Measurements from ENCODE around the gene RREB1.

Gene RREB1

DNA sequence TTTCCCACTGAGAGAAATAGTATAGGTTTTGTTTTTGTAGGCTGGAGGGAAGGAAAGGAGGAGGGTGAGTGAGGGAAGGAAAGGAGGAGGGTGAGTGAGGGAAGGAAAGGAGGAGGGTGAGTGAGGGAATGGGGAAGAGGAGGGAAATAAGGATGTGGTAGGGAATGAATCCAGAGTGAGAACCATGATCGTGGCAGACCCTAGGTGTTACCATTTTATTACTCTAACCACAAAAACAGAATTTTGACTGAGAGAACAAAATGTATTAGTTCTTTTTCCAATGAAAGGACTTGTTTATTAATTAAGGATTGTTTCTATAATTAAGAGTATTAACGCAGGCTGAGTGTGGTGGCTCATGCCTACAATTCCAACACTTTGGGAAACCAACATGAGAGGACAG, 188.8 kb downstream of the RREB1 start:
- H3K79me2 ChIP-seq (ENCODE audit: insufficient read depth, low read length): peaks cover 16% of the 10 kb centered on the region
- no peak overlapping the region for H2AFZ ChIP-seq (ENCODE audit: low read depth, low read length, severe bottlenecking)
- H3K27ac ChIP-seq (ENCODE audit: low read depth, low read length): no peak overlapping the region
- H3K4me3 ChIP-seq (ENCODE audit: insufficient read depth, low read length, poor library complexity, severe bottlenecking): no peak overlapping the region
- TF ChIP-seq CTCF (IDR thresholded peaks at IDR 0.05; ENCODE audit: insufficient read depth, low read length, poor library complexity, severe bottlenecking) (no peak), EZH2phosphoT487 (conservative IDR thresholded peaks at IDR 0.05; ENCODE audit: low read length) (no peak)
- H4K20me1 ChIP-seq (ENCODE audit: low read depth, low read length): peaks cover 7% of the 10 kb centered on the region; the same call in 1 of the 2 replicates
- H3K9me3 ChIP-seq (ENCODE audit: insufficient read depth, low read length): no peaks in the 10 kb centered on the region
- no peak overlapping the region for H3K4me2 ChIP-seq (ENCODE audit: low read depth, low read length, poor library complexity, severe bottlenecking)
- no peak overlapping the region for H3K9ac ChIP-seq (ENCODE audit: low read length)
- no peaks in the 10 kb centered on the region for H3K9me2 ChIP-seq (replicated peaks; ENCODE audit: insufficient read depth, low read length)
- no peaks in the 10 kb centered on the region for H3K27me3 ChIP-seq (ENCODE audit: low read length)
- 0 out of 2 replicates have a peak, but pooled peaks cover 6% of the 10 kb centered on the region for H3F3A ChIP-seq (ENCODE audit: insufficient read depth)
- H3K36me3 ChIP-seq (ENCODE audit: low read length): peaks cover 77% of the 10 kb centered on the region

DNA sequence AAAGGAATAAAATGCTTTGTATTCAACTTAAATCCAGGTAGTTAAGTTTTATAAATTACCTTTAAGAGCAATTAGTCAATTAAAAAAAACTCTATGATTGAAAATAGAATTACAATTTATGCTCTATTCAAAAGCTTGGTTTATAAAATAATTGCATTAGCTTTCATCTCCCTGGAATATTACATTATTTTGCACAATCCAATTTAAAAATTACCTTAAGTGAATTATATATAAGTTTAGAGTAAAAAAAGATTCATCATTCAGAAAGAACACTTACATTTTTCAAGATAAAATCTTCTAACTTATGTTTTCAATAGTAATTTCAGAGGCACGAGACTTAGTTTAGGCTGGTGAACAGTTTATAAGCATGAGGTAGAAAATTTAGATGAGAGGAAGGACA, 190.4 kb downstream of the RREB1 start:
- Histone ChIP-seq H3K79me2 (ENCODE audit: insufficient read depth, low read length) (peaks cover 16% of the 10 kb centered on the region), H4K20me1 (ENCODE audit: low read depth, low read length) (peaks cover 7% of the 10 kb centered on the region; the same call in 1 of the 2 replicates), H3K27ac (ENCODE audit: low read depth, low read length) (no peak overlapping the region), H3K4me3 (ENCODE audit: insufficient read depth, low read length, poor library complexity, severe bottlenecking) (no peak overlapping the region), H3K36me3 (ENCODE audit: low read length) (peaks cover 76% of the 10 kb centered on the region), H3K27me3 (ENCODE audit: low read length) (no peaks in the 10 kb centered on the region), H2AFZ (ENCODE audit: low read depth, low read length, severe bottlenecking) (no peak overlapping the region), H3K9me2 (replicated peaks; ENCODE audit: insufficient read depth, low read length) (no peaks in the 10 kb centered on the region), H3K9ac (ENCODE audit: low read length) (no peak overlapping the region), H3F3A (ENCODE audit: insufficient read depth) (0 out of 2 replicates have a peak, but pooled peaks cover 6% of the 10 kb centered on the region), H3K9me3 (ENCODE audit: insufficient read depth, low read length) (no peaks in the 10 kb centered on the region), H3K4me2 (ENCODE audit: low read depth, low read length, poor library complexity, severe bottlenecking) (no peak overlapping the region)
- no peak for TF ChIP-seq EZH2phosphoT487 (conservative IDR thresholded peaks at IDR 0.05; ENCODE audit: low read length)
- TF ChIP-seq CTCF (IDR thresholded peaks at IDR 0.05; ENCODE audit: insufficient read depth, low read length, poor library complexity, severe bottlenecking): no peak

- H3K79me2 ChIP-seq (ENCODE audit: insufficient read depth, low read length): peaks cover 29% of the 10 kb centered on the region
- H3K4me3 ChIP-seq (ENCODE audit: insufficient read depth, low read length, poor library complexity, severe bottlenecking): no peak overlapping the region
- H3K9ac ChIP-seq (ENCODE audit: low read length): no peak overlapping the region
- no peak overlapping the region for H2AFZ ChIP-seq (ENCODE audit: low read depth, low read length, severe bottlenecking)
- H3K9me3 ChIP-seq (ENCODE audit: insufficient read depth, low read length): no peaks in the 10 kb centered on the region
- no peaks in the 10 kb centered on the region for H3F3A ChIP-seq (ENCODE audit: insufficient read depth)
- TF ChIP-seq CTCF (IDR thresholded peaks at IDR 0.05; ENCODE audit: insufficient read depth, low read length, poor library complexity, severe bottlenecking): no peak
- no peak for TF ChIP-seq EZH2phosphoT487 (conservative IDR thresholded peaks at IDR 0.05; ENCODE audit: low read length)
- no peaks in the 10 kb centered on the region for H3K27me3 ChIP-seq (ENCODE audit: low read length)
- peaks cover 23% of the 10 kb centered on the region for H4K20me1 ChIP-seq (ENCODE audit: low read depth, low read length)
- H3K9me2 ChIP-seq (replicated peaks; ENCODE audit: insufficient read depth, low read length): no peaks in the 10 kb centered on the region
- H3K27ac ChIP-seq (ENCODE audit: low read depth, low read length): no peak overlapping the region
- no peak overlapping the region for H3K4me2 ChIP-seq (ENCODE audit: low read depth, low read length, poor library complexity, severe bottlenecking)
- peaks cover 76% of the 10 kb centered on the region for H3K36me3 ChIP-seq (ENCODE audit: low read length)
Measured at GRCh38 chr6:7300926-7301325, 193.2 kb downstream of the RREB1 start.
